ENCODE results near the gene DUSP9.

GRCh38 chrX:153642655-153643430, 4.2 kb upstream of the DUSP9 start:
- TF ChIP-seq EP300 (IDR thresholded peaks at IDR 0.05; ENCODE audit: borderline replicate concordance in 1 of 2, control insufficient read depth in 1 of 2, low read depth in 2 of 2, low read length in 2 of 2): no peak
- no peak for TF ChIP-seq CTCF (IDR thresholded peaks at IDR 0.05 in 2 of 3, conservative IDR thresholded peaks at IDR 0.05 in 1 of 3; ENCODE audit: control insufficient read depth in 2 of 3, extremely low read depth in 1 of 3, insufficient read depth in 1 of 3, low read depth in 3 of 3, low read length in 3 of 3)
- TF ChIP-seq SIN3A (IDR thresholded peaks at IDR 0.05; ENCODE audit: low read depth, low read length): no peak

All from GM12878 (cell line).